Measurements from ENCODE around the gene IQCF6. TPM values are rescaled to one million over a fixed set of nuclear protein-coding genes. Genes with fewer than 3 reads are reported as not detected.

Gene IQCF6
- total RNA-seq, 4 donors from 2014 or later: not detected

DNA sequence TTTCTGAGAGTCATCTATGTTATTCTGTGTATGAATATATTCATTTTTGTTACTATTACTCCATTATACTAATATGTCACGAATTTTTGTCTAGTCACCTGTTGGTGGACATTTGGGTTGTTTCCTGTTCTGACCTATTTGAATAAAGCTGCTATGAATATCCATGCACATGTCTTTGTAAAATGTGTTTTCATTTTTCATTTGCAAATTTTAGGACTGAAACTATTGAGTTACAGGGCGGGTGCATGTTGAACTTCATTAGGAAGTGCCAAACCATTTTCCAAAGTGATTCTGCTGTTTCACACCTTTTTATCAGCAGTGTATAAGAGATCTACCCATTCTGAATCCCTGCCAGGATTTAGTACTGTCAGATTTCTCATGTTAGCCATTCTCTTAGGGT lies 37.7 kb upstream of the IQCF6 start:
- intact Hi-C loops (cut with DNase I; ENCODE audit: low total_unique reads): no loop called here
- no peak overlapping the region for H3K4me3 ChIP-seq (ENCODE audit: low read depth, poor library complexity, severe bottlenecking)
- DNase-seq (ENCODE audit: low spot score in 2 of 2): no peak
- 77 to 81% methylated on average over 2 of the region's 2 CpGs for WGBS, 2 donors
- TF ChIP-seq POLR2A (IDR thresholded peaks at IDR 0.05): no peak
- TF ChIP-seq CTCF (IDR thresholded peaks at IDR 0.05): no peak

GRCh38 chr3:51815614-51816013 lies 36.6 kb upstream of the IQCF6 start:
- WGBS, 2 donors: 52 to 58% methylated on average over 4 of the region's 4 CpGs
- TF ChIP-seq POLR2A (IDR thresholded peaks at IDR 0.05) (no peak), CTCF (IDR thresholded peaks at IDR 0.05) (no peak)
- intact Hi-C loops (cut with DNase I; ENCODE audit: low total_unique reads): no loop called here
- H3K4me3 ChIP-seq (ENCODE audit: low read depth, poor library complexity, severe bottlenecking): no peak overlapping the region
- DNase-seq (ENCODE audit: low spot score in 2 of 2): no peak

GRCh38 chr3:51814034-51814433 lies 35.0 kb upstream of the IQCF6 start:
- TF ChIP-seq CTCF (IDR thresholded peaks at IDR 0.05) (no peak), POLR2A (IDR thresholded peaks at IDR 0.05) (no peak)
- intact Hi-C loops (cut with DNase I; ENCODE audit: low total_unique reads): no loop called here
- no peak overlapping the region for H3K4me3 ChIP-seq (ENCODE audit: low read depth, poor library complexity, severe bottlenecking)
- WGBS, 2 donors: 92 to 93% methylated on average over 3 of the region's 3 CpGs
- DNase-seq (ENCODE audit: low spot score in 2 of 2): no peak

- no peak overlapping the region for H3K4me3 ChIP-seq (ENCODE audit: low read depth, poor library complexity, severe bottlenecking)
- no peak for DNase-seq (ENCODE audit: low spot score in 2 of 2)
- intact Hi-C loops (cut with DNase I; ENCODE audit: low total_unique reads): no loop called here
- no peak for TF ChIP-seq POLR2A (IDR thresholded peaks at IDR 0.05)
- no peak for TF ChIP-seq CTCF (IDR thresholded peaks at IDR 0.05)
- 69 to 72% methylated on average over 5 to 6 of the region's 6 CpGs for WGBS, 2 donors
These were observed 34.5 kb upstream of the IQCF6 start for GRCh38 chr3:51813539-51813938.

GRCh38 chr3:51808934-51809333 lies 29.9 kb upstream of the IQCF6 start:
- DNase-seq (ENCODE audit: low spot score in 2 of 2): no peak
- no peak for TF ChIP-seq CTCF (IDR thresholded peaks at IDR 0.05)
- TF ChIP-seq POLR2A (IDR thresholded peaks at IDR 0.05): no peak
- H3K4me3 ChIP-seq (ENCODE audit: low read depth, poor library complexity, severe bottlenecking): no peak overlapping the region
- 81 to 84% methylated on average over 5 of the region's 5 CpGs for WGBS, 2 donors
- intact Hi-C loops (cut with DNase I; ENCODE audit: low total_unique reads): loop anchor here (10.0 kb wide), 1 partner anchor 304 kb away; the partner anchor contains the start of gene DCAF1

DNA sequence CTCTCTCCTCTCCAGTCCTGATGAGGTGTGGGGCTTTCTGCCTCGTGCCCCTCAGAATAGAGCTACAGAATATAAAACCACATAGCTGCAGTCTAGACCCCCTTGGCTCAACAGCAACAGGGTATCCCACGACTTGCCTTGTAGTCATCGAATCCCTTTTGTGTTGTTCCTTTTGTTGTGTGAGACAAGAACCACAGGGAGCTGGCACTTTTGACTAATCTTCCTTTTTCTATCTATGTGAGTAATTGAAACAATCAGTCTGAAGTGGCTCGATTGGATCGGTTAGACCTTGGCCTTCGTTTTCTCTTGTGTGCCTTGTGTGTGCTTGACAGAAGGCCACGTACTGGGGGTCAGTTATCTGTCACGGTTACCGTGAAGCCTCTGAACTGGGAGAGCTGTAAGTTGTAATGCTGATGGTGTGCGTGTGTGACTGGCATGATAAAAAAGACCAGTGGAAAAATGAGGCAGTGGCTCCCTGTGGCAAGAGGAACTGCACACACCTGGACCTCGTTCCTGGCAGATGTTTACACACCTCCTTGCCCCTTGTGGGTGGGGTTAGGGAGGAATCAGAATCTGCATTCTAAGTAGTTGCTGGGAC lies 23.2 kb upstream of the IQCF6 start:
- intact Hi-C loops (cut with DNase I; ENCODE audit: low total_unique reads): loop anchor here (10.0 kb wide), 1 partner anchor 297 kb away; the partner anchor contains the start of gene DCAF1

More for the DNA sequence above, 23.2 kb upstream of the IQCF6 start:
- no peak for DNase-seq (ENCODE audit: low spot score in 2 of 2)
- H3K4me3 ChIP-seq (ENCODE audit: low read depth, poor library complexity, severe bottlenecking): no peak overlapping the region
- no peak for TF ChIP-seq CTCF (IDR thresholded peaks at IDR 0.05)
- 50 to 57% methylated on average over 11 of the region's 11 CpGs for WGBS, 2 donors
